ENCODE measurements around the gene COL18A1. TPM values are rescaled to one million over a fixed set of nuclear protein-coding genes. Genes with fewer than 3 reads are reported as not detected.
A peak's percentile ranks its signal among the peaks of the same experiment; 100 is the strongest.

Gene COL18A1
- total and polyA plus RNA-seq, 9 of the 15 experiments (the other 6 are each of a cell fraction or from before 2014, with no cell fraction given), result 0.14 to 16.4 (median 2.0) TPM

DNA sequence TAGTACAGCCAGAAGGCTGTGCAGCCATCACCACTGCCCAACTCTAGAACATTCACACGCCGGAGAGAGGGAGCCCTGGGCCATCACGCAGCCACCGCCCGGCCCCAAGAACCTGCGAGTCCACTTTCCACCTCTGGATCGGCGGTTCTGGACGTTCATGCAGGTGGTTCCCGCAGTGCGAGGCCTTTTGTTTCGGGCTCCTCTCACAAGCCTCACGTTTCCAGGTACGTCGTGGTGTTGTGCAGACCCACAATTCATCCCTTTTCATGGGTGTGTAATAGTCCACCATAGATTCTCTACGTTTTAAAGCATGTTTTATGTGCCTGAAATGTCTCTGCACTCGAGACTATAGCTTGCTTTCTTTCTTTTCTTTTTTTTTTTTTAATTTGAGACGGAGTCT lies 23.6 kb downstream of the COL18A1 start:
- no peaks in the 10 kb centered on the region; the same call in 2 of the 3 replicates for H3K79me2 ChIP-seq (ENCODE audit: control insufficient read depth, insufficient read depth, low read length)
- peaks cover 6% of the 10 kb centered on the region for H3K9me1 ChIP-seq (ENCODE audit: control insufficient read depth, insufficient read depth, low read length)
- no peak overlapping the region for H3K9ac ChIP-seq (ENCODE audit: insufficient read depth in 1 of 2, low read depth in 2 of 2, low read length in 2 of 2)
- H3K4me3 ChIP-seq, result no peak overlapping the region
- intact Hi-C loops (cut with micrococcal nuclease) (no loop called here), in situ Hi-C loops (cut with MboI) (no loop called here)
- 65% methylated on average over 17 of the region's 18 CpGs for WGBS (ENCODE audit: insufficient coverage, low coverage, missing lambda C conversion rate)
- no peak for DNase-seq (ENCODE audit: extremely low read depth in 1 of 4, low spot score in 3 of 4)
- BruUV-seq (replicated peaks), result no TSS peak
- H3K36me3 ChIP-seq (ENCODE audit: control insufficient read depth, insufficient read depth, low read length), result no peaks in the 10 kb centered on the region
- no peaks in the 10 kb centered on the region; a peak in 1 of 5 replicates for H3K27me3 ChIP-seq (ENCODE audit: control insufficient read depth in 2 of 2, insufficient read depth in 2 of 2, low read length in 2 of 2)
- no peak for ATAC-seq
- POLR2A ChIA-PET, result interaction anchor here (0.7 to 1.2 kb wide), 3 partner anchors 18 to 178 kb away, joined by 3 to 5 read pairs (median 3); no protein-coding TSS in a partner anchor
- H3K27ac ChIP-seq (ENCODE audit: extremely low read depth, low read depth, low read length), result no peak overlapping the region
- H3K4me2 ChIP-seq (ENCODE audit: insufficient read depth, low read length), result no peak overlapping the region
- peaks cover 53% of the 10 kb centered on the region for H4K20me1 ChIP-seq (replicated peaks; ENCODE audit: control insufficient read depth, insufficient read depth, low read length)
- TF ChIP-seq CEBPB (tag; IDR thresholded peaks at IDR 0.05) (no peak), ZNF146 (CRISPR knock-in tag; IDR thresholded peaks at IDR 0.05; ENCODE audit: unreplicated experiment) (peak; percentile 92), SMAD3 (CRISPR knock-in tag; conservative IDR thresholded peaks at IDR 0.05) (no peak), MYNN (IDR thresholded peaks at IDR 0.05) (no peak), MYNN (CRISPR knock-in tag; IDR thresholded peaks at IDR 0.05) (no peak)
- no peaks in the 10 kb centered on the region for H3K9me3 ChIP-seq (replicated peaks; ENCODE audit: control insufficient read depth, insufficient read depth, low read depth, low read length)
- peaks cover 16 to 82% of the 10 kb centered on the region in 2 experiments; a peak in 4 of 5 replicates for H3K4me1 ChIP-seq (replicated peaks in 1 of 2; ENCODE audit: control insufficient read depth in 2 of 2, insufficient read depth in 2 of 2, low read length in 2 of 2)
- FAIRE-seq, result no peak
- CTCF ChIA-PET (ENCODE audit: low intra/inter-chr PET ratio), result interaction anchor here (0.7 kb wide), 1 partner anchor 145 kb away, joined by 3 read pairs; no protein-coding TSS in a partner anchor
- no peak overlapping the region for H2AFZ ChIP-seq (ENCODE audit: low read depth, low read length)
